ENCODE measurements around the gene MLLT11.
"Not testable (repeated sequence)": the region's sequence is repeated elsewhere in the genome, so short reads cannot be mapped to it uniquely, and the experiment has no call there.

MLLT11 gene

GRCh38 chr1:151056149-151056548, 4.0 kb upstream of the MLLT11 start:
- ATAC-seq, result no peak
- DNase-seq, result no peak

- peak; percentile 29 for DNase-seq
Observed at GRCh38 chr1:151058692-151059091, 1.5 kb upstream of the MLLT11 start.

GRCh38 chr1:151059109-151060006, 839 bp upstream of the MLLT11 start, which contains the start of gene CDC42SE1:
CDC42SE1 (minus strand) TSS chr1:151059622; CDS start chr1:151055730, 3,892 bp downstream.
- peak; percentile 83 for ATAC-seq
- DNase-seq, result peak; percentile 89

More at GRCh38 chr1:151058692-151059091, 1.5 kb upstream of the MLLT11 start:
- ATAC-seq, result no peak

- ATAC-seq (no peak), DNase-seq (no peak)
Observed at GRCh38 chr1:151060657-151061421, 642 bp downstream of the MLLT11 start.

GRCh38 chr1:151061704-151062103, 1.5 kb downstream of the MLLT11 start:
- DNase-seq (no peak), ATAC-seq (no peak)

GRCh38 chr1:151062741-151063371, 2.7 kb downstream of the MLLT11 start:
- no peak for ATAC-seq

GRCh38 chr1:151065089-151065645, 5.0 kb downstream of the MLLT11 start:
- ATAC-seq (no peak), DNase-seq (no peak)

More at GRCh38 chr1:151062741-151063371, 2.7 kb downstream of the MLLT11 start:
- no peak for DNase-seq

- ATAC-seq, result no peak
- DNase-seq, result no peak
Observed at GRCh38 chr1:151067185-151067584, 7.0 kb downstream of the MLLT11 start.

- no peak for ATAC-seq
- no peak for DNase-seq
Observed at GRCh38 chr1:151069103-151069486, 8.9 kb downstream of the MLLT11 start.

GRCh38 chr1:151070474-151071276, 10.5 kb downstream of the MLLT11 start, which contains the start of gene GABPB2:
GABPB2 (plus strand) TSS chr1:151070761; CDS start chr1:151088190, 17,429 bp downstream.
- ATAC-seq (peak; percentile 93), DNase-seq (peak; percentile 96)

GRCh38 chr1:151072224-151072623, 12.0 kb downstream of the MLLT11 start:
- no peak for ATAC-seq
- no peak for DNase-seq

GRCh38 chr1:151085953-151086559, 25.9 kb downstream of the MLLT11 start:
- ATAC-seq (no peak), DNase-seq (no peak)

GRCh38 chr1:151097426-151097825, 37.2 kb downstream of the MLLT11 start:
- DNase-seq, ATAC-seq: not testable (repeated sequence)

GRCh38 chr1:151098126-151098525, 37.9 kb downstream of the MLLT11 start:
- ATAC-seq (no peak), DNase-seq (no peak)

GRCh38 chr1:151104630-151105029, 44.4 kb downstream of the MLLT11 start:
- DNase-seq, result no peak

GRCh38 chr1:151106894-151107293, 46.7 kb downstream of the MLLT11 start:
- DNase-seq, result no peak

More at GRCh38 chr1:151104630-151105029, 44.4 kb downstream of the MLLT11 start:
- no peak for ATAC-seq

GRCh38 chr1:151108331-151108730, 48.1 kb downstream of the MLLT11 start:
- no peak for ATAC-seq

More at GRCh38 chr1:151106894-151107293, 46.7 kb downstream of the MLLT11 start:
- no peak for ATAC-seq

GRCh38 chr1:151113877-151114276, 53.7 kb downstream of the MLLT11 start:
- ATAC-seq, result no peak

More at GRCh38 chr1:151108331-151108730, 48.1 kb downstream of the MLLT11 start:
- DNase-seq, result no peak

More at GRCh38 chr1:151113877-151114276, 53.7 kb downstream of the MLLT11 start:
- no peak for DNase-seq
